K562 (cell line): Measurements from ENCODE around the gene TPBGL. TPM values are rescaled to one million over a fixed set of nuclear protein-coding genes. Genes with fewer than 3 reads are reported as not detected.
A peak's percentile ranks its signal among the peaks of the same experiment; 100 is the strongest.

ENCODE experiments used
- ATF2 ChIP-seq: sonication (generic); formaldehyde crosslinking; IDR thresholded peaks from 2 replicates; pipeline ENCODE4 v1.8.1; 2022; ENCODE audit warnings: missing genetic modification reagents
- BHLHE40 ChIP-seq: IDR thresholded peaks from 2 replicates; pipeline ENCODE4 v1.6.1; 2011; ENCODE audit warnings: low read length, improper control_type of control experiment
- CREBBP ChIP-seq: IDR thresholded peaks from one replicate; pipeline ENCODE4 v1.6.1; 2012; ENCODE audit warnings: low read depth, mild to moderate bottlenecking, control low read depth, inconsistent platforms, low read length
- CTCF ChIP-seq, 3 experiments: IDR thresholded peaks in 2 of 3; conservative IDR thresholded peaks in 1 of 3; 2 replicates each; pipeline ENCODE4 v1.5.1; 2011 to 2012; ENCODE audit warnings: low read length in 3 of 3, mild to moderate bottlenecking in 3 of 3, control low read depth in 2 of 3, improper control_type of control experiment in 1 of 3, inconsistent platforms in 1 of 3, low read depth in 1 of 3, mixed read lengths in 1 of 3, moderate library complexity in 1 of 3; ENCODE audit not compliant: insufficient read depth in 2 of 3
- CXXC5 ChIP-seq: fragments of 250-450 bp; sonication (Bioruptor Pico); IDR thresholded peaks from 2 replicates; pipeline ENCODE4 v1.8.0; 2022; ENCODE audit warnings: inconsistent platforms, mild to moderate bottlenecking, moderate library complexity
- HNRNPH1 ChIP-seq: fragments of 200-400 bp; formaldehyde crosslinking; optimal IDR thresholded peaks from 2 replicates; pipeline ENCODE3; 2017; ENCODE audit warnings: low read depth, mild to moderate bottlenecking, low read length, moderate library complexity
- MCM3 ChIP-seq: fragments of 450-650 bp; IDR thresholded peaks from 2 replicates; pipeline ENCODE4 v1.6.1; 2016
- MTA3 ChIP-seq: fragments of 450-650 bp; formaldehyde crosslinking; IDR thresholded peaks from 2 replicates; pipeline ENCODE4 v1.6.1; 2017; ENCODE audit warnings: mild to moderate bottlenecking, borderline replicate concordance
- NR2C2 ChIP-seq, 2 experiments: fragments of 200-800 bp in 1 of 2; sonication (Bioruptor generic) in 1 of 2; sonication (generic) in 1 of 2; formaldehyde crosslinking in 1 of 2; IDR thresholded peaks; 2 replicates each; pipeline versions ENCODE4 v1.6.1 to v1.8.0; 2016 to 2022; ENCODE audit warnings: mild to moderate bottlenecking in 1 of 2, missing compliant biosample characterization in 1 of 2, missing genetic modification characterization in 1 of 2, missing genetic modification reagents in 1 of 2
- POLR2AphosphoS5 ChIP-seq: IDR thresholded peaks from 2 replicates; pipeline ENCODE4 v1.6.1; 2011; ENCODE audit warnings: mild to moderate bottlenecking, low read depth, low read length, moderate library complexity; ENCODE audit not compliant: control insufficient read depth, insufficient read depth
- POLR2G ChIP-seq: fragments of 200-400 bp; formaldehyde crosslinking; IDR thresholded peaks from 2 replicates; pipeline ENCODE4 v1.6.1; 2017; ENCODE audit warnings: low read depth, mild to moderate bottlenecking, antibody characterized with exemption, low read length, moderate library complexity
- TBP ChIP-seq: optimal IDR thresholded peaks from 2 replicates; pipeline ENCODE3; 2011; ENCODE audit warnings: low read depth, low read length, improper control_type of control experiment
- TCF7 ChIP-seq: sonication (generic); IDR thresholded peaks from 2 replicates; pipeline ENCODE4 v1.6.1; 2016; ENCODE audit warnings: antibody characterized with exemption, borderline replicate concordance
- TCF7L2 ChIP-seq: fragments of 150-350 bp; IDR thresholded peaks from 2 replicates; pipeline ENCODE4 v1.6.1; 2016; ENCODE audit warnings: low read depth, mild to moderate bottlenecking, low read length, moderate library complexity
- UBTF ChIP-seq, 2 experiments: IDR thresholded peaks; 2 replicates each; pipeline ENCODE4 v1.6.1; 2012; ENCODE audit warnings: improper control_type of control experiment in 2 of 2, low read depth in 2 of 2, low read length in 2 of 2, borderline replicate concordance in 1 of 2
- ZBTB7A ChIP-seq: IDR thresholded peaks from 2 replicates; pipeline ENCODE4 v1.6.1; 2011; ENCODE audit warnings: low read depth, mild to moderate bottlenecking, low read length, moderate library complexity, borderline replicate concordance; ENCODE audit not compliant: control insufficient read depth
- ZNF583 ChIP-seq: fragments of 250-450 bp; sonication (Bioruptor Pico); IDR thresholded peaks from 2 replicates; pipeline ENCODE4 v1.4.0; 2020
- ZNF644 ChIP-seq: fragments of 200-800 bp; sonication (Bioruptor generic); IDR thresholded peaks from 2 replicates; pipeline ENCODE4 v1.6.1; 2016; ENCODE audit warnings: low read depth, missing genetic modification characterization, missing compliant biosample characterization
- polyA plus RNA-seq, 8 experiments: library from polyadenylated mRNA; depleted of rRNA in 4 of 8; stranded (reverse) in 5 of 8; unstranded in 3 of 8; fragments of >200 nt; fragmentation: Nextera tagmentation in 2 of 8; fragmentation: Illumina TruSeq in 1 of 8; extraction: Ambion mirVana in 2 of 8; extraction: Trizol in 1 of 8; gene quantifications; 2 replicates each; pipeline versions ENCODE4 v1.2.1 to v1.2.3, GENCODE V29; 2011 to 2014; ENCODE audit warnings: inconsistent platforms in 1 of 8, missing spikeins in 1 of 8
- total RNA-seq, 7 experiments: library from RNA; depleted of rRNA in 6 of 7; stranded (reverse); fragments of >200 nt in 6 of 7; fragmentation: Illumina TruSeq in 2 of 7; extraction: Trizol in 2 of 7; gene quantifications; 2 replicates each; pipeline versions ENCODE4 v1.2.1 to v1.2.3, GENCODE V29; 2011 to 2021; ENCODE audit warnings: low replicate concordance in 1 of 7
- TF ChIP-seq, protein P1 (sequence below): fragments of 450-650 bp; formaldehyde crosslinking; IDR thresholded peaks from 2 replicates; pipeline ENCODE4 v1.4.0; 2022; ENCODE audit warnings: missing genetic modification characterization

Gene TPBGL
- total and polyA plus RNA-seq, 9 of the 15 experiments (the other 6 are each of a cell fraction or from before 2014, with no cell fraction given), result 0.04 to 0.11 (median 0.06) TPM; not detected in 6

GRCh38 chr11:75241036-75241905 lies 697 bp downstream of the TPBGL start (continued):
- TF ChIP-seq ZNF644 (tag) (peak; percentile 70; the same call in 1 of the 2 replicates), ZBTB7A (0 out of 2 replicates have a peak, but pooled peaks have one; percentile 51), TCF7L2 (no peak), MCM3 (no peak), TBP (peak; percentile 49), POLR2G (peak; percentile 76), BHLHE40 (peak; percentile 71), POLR2AphosphoS5 (no peak), ATF2 (CRISPR knock-in tag) (0 out of 2 replicates have a peak, but pooled peaks have one; percentile 49), ZNF583 (CRISPR knock-in tag) (peak; percentile 67; the same call in 1 of the 2 replicates), CREBBP (no peak), UBTF (IDR thresholded peaks at IDR 0.05; ENCODE audit: borderline replicate concordance in 1 of 2, low read depth in 2 of 2, low read length in 2 of 2) (peak; percentile 78 to 93; a peak in 3 of 4 replicates), MTA3 (peak; percentile 14; the same call in 1 of the 2 replicates), TCF7 (no peak), NR2C2 (CRISPR knock-in tag; IDR thresholded peaks at IDR 0.05) (no peak), NR2C2 (tag; IDR thresholded peaks at IDR 0.05) (peak; percentile 42; the same call in 1 of the 2 replicates), HNRNPH1 (no peak), CTCF (IDR thresholded peaks at IDR 0.05 in 2 of 3, conservative IDR thresholded peaks at IDR 0.05 in 1 of 3; ENCODE audit: insufficient read depth in 2 of 3, low read depth in 1 of 3, low read length in 3 of 3) (peak in 2 of 3 experiments; percentile 99; a peak in 5 of 6 replicates), CXXC5 (CRISPR knock-in tag) (peak; percentile 97)
- TF ChIP-seq, protein P1, sequence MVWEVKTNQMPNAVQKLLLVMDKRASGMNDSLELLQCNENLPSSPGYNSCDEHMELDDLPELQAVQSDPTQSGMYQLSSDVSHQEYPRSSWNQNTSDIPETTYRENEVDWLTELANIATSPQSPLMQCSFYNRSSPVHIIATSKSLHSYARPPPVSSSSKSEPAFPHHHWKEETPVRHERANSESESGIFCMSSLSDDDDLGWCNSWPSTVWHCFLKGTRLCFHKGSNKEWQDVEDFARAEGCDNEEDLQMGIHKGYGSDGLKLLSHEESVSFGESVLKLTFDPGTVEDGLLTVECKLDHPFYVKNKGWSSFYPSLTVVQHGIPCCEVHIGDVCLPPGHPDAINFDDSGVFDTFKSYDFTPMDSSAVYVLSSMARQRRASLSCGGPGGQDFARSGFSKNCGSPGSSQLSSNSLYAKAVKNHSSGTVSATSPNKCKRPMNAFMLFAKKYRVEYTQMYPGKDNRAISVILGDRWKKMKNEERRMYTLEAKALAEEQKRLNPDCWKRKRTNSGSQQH (CRISPR knock-in tag), result no peak
